PFSK-1 (cell line): ENCODE measurements around the gene ACVRL1.

Source experiments
- FOXP2 ChIP-seq: optimal IDR thresholded peaks from 2 replicates; pipeline ENCODE3; 2011; ENCODE audit warnings: borderline replicate concordance, control low read depth, inconsistent platforms; ENCODE audit not compliant: insufficient read depth; ENCODE audit errors: extremely low read length, extremely low read depth
- POLR2AphosphoS5 ChIP-seq: IDR thresholded peaks from 2 replicates; pipeline ENCODE4 v1.6.1; 2012; ENCODE audit warnings: low read depth, mild to moderate bottlenecking, control low read depth, low read length, moderate library complexity
- REST ChIP-seq, 2 experiments: IDR thresholded peaks; 2 replicates each; pipeline versions ENCODE4 v1.6.1 to v1.8.0; 2011 to 2012; ENCODE audit warnings: low read depth in 2 of 2, low read length in 2 of 2, control low read depth in 1 of 2, inconsistent platforms in 1 of 2, mild to moderate bottlenecking in 1 of 2, moderate library complexity in 1 of 2; ENCODE audit not compliant: insufficient read depth in 1 of 2
- SIN3A ChIP-seq: IDR thresholded peaks from 2 replicates; pipeline ENCODE4 v1.6.1; 2012; ENCODE audit warnings: mild to moderate bottlenecking, low read length, moderate library complexity, borderline replicate concordance; ENCODE audit not compliant: insufficient read depth
- TAF1 ChIP-seq: IDR thresholded peaks from 2 replicates; pipeline ENCODE4 v1.6.1; 2012; ENCODE audit warnings: low read length, control low read depth, borderline replicate concordance; ENCODE audit not compliant: insufficient read depth

Gene ACVRL1

DNA sequence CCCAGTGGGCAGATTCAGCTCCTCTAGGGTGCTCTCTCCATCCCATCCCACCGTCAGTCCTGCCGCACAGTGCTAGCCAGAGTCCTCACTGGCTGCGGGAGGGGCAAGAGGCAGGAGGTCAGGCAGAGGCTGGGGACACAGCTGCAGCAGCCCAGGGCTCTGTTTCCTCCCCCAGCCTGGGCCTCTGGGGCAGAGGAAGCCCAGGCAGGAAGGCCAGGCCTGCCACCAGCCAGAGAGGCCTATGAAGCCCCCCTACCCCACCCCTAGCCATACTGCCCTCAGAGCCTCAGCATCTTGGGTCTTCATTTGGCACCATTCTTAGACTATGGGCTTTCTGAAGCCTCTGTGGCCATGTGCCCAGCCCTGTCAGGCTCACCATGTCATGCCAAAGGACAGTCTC, 3.4 kb downstream of the ACVRL1 start:
- TF ChIP-seq REST (IDR thresholded peaks at IDR 0.05; ENCODE audit: insufficient read depth in 1 of 2, low read depth in 2 of 2, low read length in 2 of 2): no peak
- TF ChIP-seq FOXP2: no peak
- no peak for TF ChIP-seq TAF1
- TF ChIP-seq POLR2AphosphoS5: no peak
- no peak for TF ChIP-seq SIN3A

GRCh38 chr12:51911307-51911706, 4.0 kb downstream of the ACVRL1 start:
- TF ChIP-seq POLR2AphosphoS5: no peak
- no peak for TF ChIP-seq FOXP2
- TF ChIP-seq REST (IDR thresholded peaks at IDR 0.05; ENCODE audit: insufficient read depth in 1 of 2, low read depth in 2 of 2, low read length in 2 of 2): no peak
- TF ChIP-seq SIN3A: no peak
- no peak; the same call in 1 of the 2 replicates for TF ChIP-seq TAF1

- TF ChIP-seq FOXP2 (no peak), TAF1 (0 out of 2 replicates have a peak, but pooled peaks have one; percentile 34), REST (IDR thresholded peaks at IDR 0.05; ENCODE audit: insufficient read depth in 1 of 2, low read depth in 2 of 2, low read length in 2 of 2) (peak in 1 of 2 experiments; percentile 43; a peak in 1 of 4 replicates), SIN3A (0 out of 2 replicates have a peak, but pooled peaks have one; percentile 48), POLR2AphosphoS5 (peak; percentile 55)
Measured at GRCh38 chr12:51911788-51912711, 4.7 kb downstream of the ACVRL1 start.

DNA sequence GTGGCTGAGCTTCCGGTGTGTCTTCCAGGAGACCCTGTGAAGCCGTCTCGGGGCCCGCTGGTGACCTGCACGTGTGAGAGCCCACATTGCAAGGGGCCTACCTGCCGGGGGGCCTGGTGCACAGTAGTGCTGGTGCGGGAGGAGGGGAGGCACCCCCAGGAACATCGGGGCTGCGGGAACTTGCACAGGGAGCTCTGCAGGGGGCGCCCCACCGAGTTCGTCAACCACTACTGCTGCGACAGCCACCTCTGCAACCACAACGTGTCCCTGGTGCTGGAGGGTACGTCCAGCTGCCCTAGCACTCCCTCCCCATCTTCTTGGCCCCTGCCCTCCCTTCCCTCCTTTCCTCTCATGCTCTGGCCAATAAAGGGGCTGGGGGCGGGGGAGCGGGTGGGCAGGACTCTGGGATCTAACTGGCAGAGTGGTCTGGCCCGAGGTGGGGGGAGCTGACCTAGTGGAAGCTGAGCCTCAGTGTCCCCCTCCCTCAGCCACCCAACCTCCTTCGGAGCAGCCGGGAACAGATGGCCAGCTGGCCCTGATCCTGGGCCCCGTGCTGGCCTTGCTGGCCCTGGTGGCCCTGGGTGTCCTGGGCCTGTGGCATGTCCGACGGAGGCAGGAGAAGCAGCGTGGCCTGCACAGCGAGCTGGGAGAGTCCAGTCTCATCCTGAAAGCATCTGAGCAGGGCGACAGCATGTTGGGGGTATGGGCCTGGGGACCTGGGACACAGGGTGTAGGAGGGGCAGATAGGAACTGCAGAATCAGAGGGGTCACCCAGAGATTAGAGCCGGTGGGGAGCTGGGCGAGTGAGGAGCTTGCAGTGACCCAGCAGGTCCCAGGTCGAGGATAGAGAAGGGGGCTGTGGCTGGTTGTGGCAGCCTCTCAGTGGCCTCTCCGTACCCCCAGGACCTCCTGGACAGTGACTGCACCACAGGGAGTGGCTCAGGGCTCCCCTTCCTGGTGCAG, 6.0 kb downstream of the ACVRL1 start:
- TF ChIP-seq POLR2AphosphoS5: no peak
- no peak for TF ChIP-seq FOXP2
- TF ChIP-seq TAF1: no peak
- TF ChIP-seq SIN3A: no peak
- TF ChIP-seq REST (IDR thresholded peaks at IDR 0.05; ENCODE audit: insufficient read depth in 1 of 2, low read depth in 2 of 2, low read length in 2 of 2): no peak
